RPMI7951 (cell line): ENCODE data around the gene RALGAPA2. TPM values are rescaled to one million over a fixed set of nuclear protein-coding genes. Genes with fewer than 3 reads are reported as not detected.
A peak's percentile ranks its signal among the peaks of the same experiment; 100 is the strongest.

ENCODE experiments used
- DNase-seq: peaks from one replicate; pipeline ENCODE4 v3.0.0-alpha.2; 2012; ENCODE audit warnings: low read depth
- total RNA-seq: library from RNA; depleted of rRNA; stranded (reverse); fragments of >200 nt; shearing (Covaris generic); gene quantifications from 2 replicates; pipeline ENCODE4 v1.2.3, GENCODE V29; 2014; rRNA removed

Gene RALGAPA2
- total RNA-seq, result 7.2 and 9.7 TPM in 2 replicates

DNA sequence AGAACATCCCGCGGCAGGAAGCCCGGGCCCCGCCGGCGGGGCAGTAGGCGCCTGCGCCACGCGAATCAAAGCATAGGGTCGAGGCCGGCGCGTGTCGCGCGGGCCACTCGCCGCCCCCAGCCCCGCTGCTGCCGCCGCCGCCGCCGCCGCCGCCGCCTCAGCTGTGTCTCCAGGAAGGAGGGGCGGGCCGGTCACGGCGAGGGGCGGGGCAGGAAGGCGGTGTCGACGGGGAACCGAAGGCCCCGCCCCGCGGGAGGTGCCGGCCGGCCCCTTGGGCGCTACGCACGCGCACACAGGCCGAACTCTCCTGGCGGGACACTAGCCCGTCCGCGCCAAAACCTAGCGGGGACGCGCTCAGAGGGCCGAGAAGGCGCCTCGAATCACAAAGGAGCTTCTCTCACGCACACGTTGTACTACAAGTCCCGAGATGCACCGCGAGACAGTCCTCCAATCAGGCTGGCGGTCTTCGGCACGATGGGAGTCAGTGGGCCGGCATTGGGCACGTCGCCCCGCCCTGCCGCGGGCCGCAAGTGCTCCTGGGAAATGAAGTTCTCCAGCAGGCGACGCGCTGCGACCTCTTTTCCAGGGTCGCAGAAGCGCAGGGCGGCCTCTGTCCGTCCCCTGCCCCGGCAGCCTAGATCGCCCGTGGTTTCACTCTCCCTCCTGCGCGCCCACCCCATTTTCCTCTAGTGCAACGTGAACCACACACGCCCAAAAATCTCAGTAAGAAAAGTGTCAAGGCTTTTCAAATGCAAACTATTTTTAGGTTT lies at the start of gene RALGAPA2:
RALGAPA2 (minus strand) TSS at position 171 of the 770 bp plus-strand sequence; CDS start at position 7, 164 bp downstream.
- DNase-seq, result peak; percentile 99

DNA sequence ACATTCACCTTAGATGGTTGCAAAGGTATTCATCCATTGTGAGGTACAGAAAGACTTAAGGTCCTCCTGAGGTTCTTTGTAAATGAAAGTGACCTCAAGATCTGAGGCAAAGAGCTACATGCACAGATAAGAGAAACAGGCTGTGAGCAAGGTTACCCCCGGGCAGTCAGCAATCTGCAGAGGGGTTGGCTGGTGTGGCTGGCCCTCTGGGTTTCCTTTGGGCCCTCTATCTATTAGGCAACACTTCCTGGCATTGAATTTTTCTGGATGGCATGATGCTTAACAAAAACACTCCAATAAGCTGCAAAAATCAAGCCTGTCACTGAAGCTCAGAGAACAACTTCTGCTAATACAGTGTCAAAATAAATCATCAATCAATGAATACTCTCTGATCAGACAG lies 48.9 kb upstream of the RALGAPA2 start:
- no peak for DNase-seq

DNA sequence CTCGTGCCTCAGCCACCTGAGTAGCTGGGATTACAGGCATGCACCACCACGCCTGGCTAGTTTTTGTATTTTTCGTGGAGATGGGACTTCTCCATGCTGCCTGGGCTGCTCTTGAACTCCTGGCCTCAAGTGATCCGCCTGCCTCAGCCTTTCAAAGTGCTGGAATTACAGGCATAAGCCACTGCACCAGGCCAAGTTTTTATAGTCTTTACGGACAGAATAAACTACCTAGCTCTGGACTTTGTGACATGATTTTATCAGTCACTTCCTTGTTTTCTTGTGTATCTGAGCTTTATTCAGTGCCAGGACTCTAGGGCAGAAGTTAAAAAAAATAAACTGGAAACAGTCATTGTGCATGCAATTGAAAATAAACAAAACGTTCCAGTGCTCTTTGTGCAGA lies 46.7 kb upstream of the RALGAPA2 start:
- no peak for DNase-seq

DNA sequence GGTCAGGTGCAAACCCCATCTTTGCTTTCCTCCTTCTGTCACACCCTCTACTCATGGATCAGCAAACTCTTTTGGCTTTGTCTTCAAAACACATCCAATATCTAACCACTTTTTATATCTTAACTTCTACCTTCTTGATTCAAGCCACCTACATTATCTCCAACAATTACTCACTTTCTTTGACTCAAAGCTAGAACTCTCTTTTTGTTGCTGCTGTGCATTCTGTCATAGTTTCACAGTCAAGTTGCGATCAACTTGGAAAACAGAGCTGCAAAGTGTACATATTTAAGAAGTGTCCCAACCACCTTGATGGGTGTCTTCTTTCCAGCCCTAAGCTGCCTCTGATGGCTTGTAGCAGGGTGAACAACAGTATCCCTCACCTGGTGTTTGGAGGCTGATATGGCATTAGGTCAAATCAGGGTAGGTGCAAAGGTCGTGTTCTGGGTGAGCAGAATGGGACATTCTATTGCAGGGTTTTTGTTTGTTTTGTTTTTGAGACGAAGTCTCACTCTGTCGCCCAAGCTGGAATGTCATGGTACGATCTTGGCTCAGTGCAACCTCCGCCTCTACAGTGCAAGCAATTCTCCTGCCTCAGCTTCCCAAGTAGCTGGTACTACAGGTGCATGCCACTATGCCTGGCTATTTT lies 43.4 kb upstream of the RALGAPA2 start:
- no peak for DNase-seq

DNA sequence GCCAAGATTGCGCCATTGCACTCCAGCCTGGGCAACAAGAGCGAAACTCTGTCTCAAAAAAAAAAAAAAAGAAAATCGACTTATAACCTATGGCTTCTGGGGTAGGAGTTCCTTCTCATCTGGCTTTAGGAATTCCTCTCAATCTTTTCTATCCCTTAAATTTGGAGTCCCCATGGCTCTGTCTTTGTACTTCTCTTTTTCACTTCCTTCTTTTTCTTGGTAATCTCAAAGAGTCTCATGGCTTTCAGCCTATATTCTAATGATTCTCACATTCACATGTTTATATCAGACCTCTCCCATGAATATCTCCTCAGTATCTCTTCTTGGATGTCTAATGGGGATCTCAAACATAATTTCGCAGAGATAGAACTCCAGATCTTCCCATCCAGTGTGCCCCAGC lies 42.8 kb upstream of the RALGAPA2 start:
- DNase-seq, result no peak

DNA sequence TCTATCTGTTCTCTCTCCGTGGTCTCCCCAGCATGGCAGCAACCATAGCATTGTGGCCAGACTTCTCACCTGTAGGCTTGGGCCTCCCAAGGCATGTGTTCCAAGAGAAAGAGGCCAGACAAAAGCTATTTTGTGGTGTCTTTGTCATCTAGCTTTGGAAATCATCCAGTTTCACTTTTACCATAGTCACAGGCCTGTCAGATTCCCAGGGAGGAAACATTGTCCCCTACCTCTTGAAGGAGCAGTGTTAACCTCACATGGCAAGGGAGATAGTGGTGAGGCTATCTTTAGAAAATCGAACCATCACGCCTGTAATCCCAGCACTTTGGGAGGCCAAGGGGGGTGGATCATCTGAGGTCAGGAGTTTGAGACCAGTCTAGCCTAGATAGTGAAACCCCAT lies 42.3 kb upstream of the RALGAPA2 start:
- DNase-seq, result no peak

DNA sequence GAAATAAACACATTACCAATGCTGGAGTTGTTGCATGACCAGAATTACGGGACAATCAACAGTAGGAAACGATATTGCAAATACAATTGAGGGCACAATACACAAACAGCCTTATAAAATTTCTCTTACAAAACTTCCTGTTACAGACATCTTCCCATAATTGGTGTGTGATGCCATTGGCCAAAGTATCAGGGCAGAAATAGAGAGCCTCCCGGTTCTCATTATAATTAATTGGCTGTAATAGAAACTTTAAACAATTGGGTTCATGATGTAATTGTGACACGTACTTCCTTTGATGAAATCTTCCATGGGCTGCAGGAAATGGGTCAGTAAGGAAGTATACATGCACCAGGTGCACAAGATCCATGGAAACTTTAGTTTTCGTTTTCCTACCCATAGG lies 40.3 kb upstream of the RALGAPA2 start:
- no peak for DNase-seq

DNA sequence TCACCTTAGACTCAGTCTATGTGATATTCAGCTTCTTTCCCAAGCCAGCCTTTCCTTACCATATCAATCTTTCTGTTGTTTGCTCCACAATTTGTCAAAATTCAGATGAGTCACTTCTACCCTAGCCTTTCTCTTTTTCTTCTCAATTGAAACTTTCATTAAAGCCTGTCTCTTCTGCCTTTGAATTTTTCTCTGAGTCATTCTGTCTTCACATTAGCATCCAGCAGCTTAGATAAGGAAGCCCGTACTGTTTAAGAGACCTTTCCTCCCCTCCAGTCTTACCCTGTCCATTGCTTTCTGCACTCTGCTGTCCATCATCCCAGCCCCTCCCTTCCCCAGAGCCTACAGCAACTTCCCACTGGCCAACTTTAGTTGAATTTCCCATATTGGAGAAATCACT lies 34.9 kb upstream of the RALGAPA2 start:
- no peak for DNase-seq

DNA sequence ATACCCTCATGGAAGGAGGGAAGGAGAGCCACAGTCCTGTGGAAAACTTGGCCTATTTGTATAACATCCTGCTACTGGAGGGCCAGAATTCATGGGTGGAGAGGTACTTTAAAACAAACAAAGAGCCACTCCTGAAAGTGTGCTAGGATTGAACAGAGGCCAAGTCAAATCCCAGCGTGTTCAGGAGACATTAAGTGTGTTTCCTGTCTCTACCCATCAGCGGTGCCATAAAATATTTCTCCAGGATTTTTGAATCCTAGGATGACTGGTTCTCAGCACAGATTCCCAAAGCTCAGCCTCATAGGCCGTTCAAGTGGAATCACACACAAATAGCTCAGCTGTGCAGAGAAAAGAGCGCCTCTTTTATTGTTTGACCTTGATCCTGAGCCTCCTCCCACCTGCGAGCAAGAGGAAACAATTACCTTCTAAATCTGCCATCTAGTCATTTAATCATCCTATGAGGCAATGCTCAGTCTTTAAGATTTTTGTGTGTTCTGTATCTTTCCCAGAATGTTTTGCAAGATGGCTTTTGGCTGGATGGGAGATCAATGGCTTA lies 31.8 kb upstream of the RALGAPA2 start:
- DNase-seq, result no peak

DNA sequence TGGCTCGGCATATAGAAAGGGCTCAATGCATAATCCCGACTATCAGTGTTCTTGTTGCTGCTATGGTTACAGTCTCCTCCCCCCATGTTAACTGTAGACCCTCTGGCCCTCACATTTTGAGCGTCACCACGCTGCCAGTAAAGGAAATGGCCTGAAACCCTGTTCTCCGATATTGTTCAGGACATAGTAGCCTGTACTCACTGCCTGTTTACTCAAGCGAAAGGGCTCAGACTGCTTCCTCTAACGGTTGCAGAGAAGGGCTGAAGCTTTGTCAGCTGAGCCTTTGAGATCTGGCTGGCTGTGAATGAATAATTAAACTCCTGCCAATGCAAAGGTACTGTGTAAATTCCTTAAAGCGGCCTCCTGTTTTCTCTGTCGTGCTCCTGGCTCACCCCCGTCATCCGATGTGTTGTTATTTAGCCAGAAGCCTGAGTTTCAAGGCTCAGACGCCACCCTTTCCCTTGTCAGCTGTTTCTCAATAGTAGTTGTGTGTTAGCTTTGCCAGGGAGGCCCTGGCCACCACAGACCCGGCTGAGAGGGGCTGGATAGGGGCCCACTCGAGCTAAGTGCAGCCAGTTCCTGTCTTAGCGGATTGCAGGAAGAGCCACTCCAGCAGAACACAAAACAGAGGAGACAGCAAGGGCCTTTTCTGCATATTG lies 31.2 kb upstream of the RALGAPA2 start:
- DNase-seq, result no peak

DNA sequence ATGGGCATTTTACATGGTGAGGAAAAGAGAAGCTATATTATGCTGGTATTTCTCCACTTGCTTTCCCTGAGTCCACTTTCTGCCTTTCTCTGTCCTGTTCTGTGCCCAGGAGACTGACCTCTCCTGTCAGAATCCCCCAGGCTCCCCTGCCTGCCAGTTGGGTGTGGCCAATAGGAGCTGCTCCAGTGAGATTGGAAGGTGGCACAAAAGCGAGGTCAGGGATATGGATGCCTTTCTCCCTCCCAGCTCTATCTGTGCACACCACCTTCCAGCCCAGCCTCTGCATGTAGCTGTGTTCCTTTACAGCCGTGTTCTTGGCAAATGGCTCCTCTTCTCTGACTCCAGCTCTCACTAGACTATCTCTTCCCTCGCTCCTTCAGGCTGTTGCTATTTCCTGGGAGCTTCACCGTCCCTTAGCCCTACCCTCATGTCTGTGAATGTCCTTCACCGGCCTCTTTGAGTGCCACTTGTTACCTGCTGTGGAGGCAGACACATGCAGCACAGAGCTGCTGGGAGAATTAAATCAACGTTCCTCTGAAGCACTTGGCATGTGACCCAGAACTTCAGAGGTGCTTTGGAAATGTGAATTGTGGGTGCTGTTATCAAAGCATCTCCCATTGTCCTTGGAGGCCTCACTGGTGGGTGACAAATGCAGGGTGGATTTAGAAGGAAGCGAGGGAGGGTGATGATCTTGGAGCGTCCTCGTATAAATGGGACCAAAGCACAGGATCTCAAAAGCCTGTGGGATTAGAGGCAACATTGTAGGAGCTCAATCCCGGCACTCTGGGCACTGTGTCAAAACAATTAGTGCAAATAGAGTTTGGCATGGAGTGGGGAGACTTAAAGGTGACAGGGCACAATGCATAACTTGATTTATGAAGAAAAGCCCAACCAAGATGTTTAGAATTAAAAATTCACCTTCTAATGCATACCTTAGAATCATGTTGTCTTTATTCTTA lies 28.9 kb upstream of the RALGAPA2 start:
- no peak for DNase-seq

DNA sequence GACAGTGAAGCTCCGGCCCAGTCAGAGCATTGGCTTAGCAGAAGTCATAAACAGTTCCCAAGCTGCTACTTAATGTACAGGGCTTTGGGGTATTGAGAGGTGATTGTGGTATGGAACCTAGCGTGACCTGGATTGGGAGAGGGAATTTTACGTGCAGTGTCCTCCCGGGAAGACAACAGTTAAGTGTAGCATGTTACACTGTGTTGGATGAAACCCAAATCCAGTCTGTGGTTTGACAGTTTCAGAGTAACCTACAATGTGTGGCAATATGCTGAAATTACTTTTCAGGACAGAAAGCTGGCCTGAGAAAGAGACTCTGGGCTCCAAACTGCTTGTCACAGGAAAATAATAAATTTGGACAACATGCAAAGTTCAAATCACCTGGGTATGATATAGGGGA lies 28.1 kb upstream of the RALGAPA2 start:
- DNase-seq, result no peak

DNA sequence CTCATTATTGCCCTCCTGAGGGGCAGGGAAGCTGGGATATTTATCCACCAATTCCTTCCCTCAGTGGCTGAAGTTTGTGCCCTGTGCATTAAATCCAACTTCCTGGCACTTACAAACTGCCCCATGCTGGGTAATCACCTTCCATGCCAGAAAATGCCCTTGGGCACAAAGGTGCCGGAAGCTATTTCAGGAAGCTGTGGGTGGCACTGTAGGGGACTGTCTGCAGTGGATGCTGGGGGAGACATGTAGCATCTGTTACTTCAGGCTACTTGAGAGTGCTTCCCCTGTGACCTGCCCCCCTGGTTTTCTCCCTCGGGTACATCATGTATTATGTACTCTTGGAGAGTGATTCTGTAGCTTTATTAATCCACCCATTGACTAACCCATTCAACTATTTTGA lies 24.7 kb upstream of the RALGAPA2 start:
- DNase-seq, result no peak

DNA sequence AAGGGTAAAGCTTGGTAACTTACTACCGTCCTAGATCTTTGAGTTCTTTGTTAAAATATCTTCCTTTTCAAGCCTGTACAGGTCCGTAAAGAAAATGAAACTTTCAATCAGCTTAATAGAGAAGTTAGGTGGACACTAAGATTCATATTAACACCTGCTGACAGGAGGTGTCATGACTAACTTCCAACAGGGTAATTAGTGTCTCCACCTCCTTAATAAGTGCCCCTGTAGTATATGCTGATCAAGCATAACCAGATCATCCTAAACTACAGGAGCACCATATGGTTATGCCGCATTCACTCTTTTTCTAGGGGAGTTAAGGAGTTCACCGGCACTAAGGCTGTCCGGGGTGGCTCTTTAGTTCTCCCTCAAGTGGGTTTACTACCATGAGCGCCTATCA lies 23.9 kb upstream of the RALGAPA2 start:
- no peak for DNase-seq

DNA sequence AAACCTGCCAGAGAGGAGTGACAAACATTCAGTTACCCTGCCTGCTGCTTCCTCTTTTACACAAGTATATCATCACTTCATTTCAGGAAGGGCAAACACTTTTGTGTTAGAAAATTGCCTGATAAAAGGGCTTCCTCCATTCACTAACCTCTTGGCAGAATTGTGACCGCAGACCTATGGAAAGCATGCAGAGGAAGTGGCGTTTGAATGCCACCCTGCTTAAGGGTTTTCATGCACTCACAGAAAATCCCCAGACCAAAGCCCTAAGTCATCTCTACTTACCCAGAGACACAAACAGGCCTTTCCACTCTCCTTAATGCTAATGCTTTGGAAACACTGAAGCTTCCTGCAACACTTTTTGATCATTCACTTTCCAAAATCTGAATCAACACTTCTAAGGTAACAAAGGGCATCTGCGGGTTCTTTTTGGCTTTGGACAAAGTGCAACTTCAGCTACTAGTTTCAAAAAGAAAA lies 22.1 kb upstream of the RALGAPA2 start:
- DNase-seq, result no peak

DNA sequence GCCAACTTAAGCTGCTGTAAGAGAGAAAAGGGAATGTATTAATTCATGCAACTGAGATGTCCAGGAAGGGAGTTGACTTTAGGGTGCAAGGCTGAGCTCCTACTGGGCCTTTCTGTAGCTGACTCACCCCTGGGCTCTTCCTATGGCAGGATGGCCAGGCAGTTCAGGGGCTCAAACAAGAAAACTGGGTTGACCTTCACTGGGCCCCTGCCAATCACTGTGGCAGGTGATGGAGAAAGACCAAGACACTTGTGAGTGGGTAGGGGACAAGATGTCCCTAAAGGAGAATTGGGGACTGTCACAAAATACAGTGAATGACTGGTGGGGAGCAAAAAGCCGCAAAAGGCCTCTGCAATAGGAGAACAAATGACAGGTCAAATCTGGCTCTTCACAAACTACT lies 21.5 kb upstream of the RALGAPA2 start:
- no peak for DNase-seq

DNA sequence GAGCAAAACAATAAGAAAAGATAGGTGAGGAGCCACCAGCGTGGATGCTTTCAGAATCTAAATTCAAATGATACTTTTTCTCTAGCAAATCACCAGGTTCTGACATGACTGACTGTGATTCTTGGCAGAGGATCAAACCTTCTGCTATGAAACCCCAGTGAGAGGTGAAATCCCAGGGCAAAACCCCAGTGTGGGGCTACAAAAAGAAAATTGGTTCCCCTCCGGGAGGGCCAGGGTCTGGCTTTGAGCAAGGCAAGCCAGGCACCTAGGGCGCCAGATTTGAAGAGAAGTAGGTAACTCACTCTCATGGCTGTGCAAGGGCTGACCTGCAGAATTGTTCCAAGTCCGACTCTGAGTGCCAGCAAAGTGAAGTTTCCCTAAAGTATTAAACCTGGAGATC lies 20.2 kb upstream of the RALGAPA2 start:
- no peak for DNase-seq

DNA sequence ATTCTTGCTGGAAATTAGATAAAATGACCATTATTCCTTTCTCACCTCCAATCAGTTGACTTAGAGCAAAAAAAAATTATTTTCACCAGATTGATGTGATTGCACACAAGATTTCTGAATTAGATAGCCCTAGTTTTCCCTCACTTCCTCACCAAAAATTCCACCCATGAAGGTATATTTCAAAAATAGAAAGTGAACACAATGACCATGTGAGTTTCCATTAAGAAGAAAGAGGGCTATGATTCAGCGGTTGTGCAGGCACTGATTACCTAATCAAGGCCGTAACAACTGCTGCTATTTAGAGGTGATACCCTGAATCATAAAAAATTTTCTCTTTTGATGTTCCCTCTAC lies 19.5 kb upstream of the RALGAPA2 start:
- DNase-seq, result peak; percentile 23

DNA sequence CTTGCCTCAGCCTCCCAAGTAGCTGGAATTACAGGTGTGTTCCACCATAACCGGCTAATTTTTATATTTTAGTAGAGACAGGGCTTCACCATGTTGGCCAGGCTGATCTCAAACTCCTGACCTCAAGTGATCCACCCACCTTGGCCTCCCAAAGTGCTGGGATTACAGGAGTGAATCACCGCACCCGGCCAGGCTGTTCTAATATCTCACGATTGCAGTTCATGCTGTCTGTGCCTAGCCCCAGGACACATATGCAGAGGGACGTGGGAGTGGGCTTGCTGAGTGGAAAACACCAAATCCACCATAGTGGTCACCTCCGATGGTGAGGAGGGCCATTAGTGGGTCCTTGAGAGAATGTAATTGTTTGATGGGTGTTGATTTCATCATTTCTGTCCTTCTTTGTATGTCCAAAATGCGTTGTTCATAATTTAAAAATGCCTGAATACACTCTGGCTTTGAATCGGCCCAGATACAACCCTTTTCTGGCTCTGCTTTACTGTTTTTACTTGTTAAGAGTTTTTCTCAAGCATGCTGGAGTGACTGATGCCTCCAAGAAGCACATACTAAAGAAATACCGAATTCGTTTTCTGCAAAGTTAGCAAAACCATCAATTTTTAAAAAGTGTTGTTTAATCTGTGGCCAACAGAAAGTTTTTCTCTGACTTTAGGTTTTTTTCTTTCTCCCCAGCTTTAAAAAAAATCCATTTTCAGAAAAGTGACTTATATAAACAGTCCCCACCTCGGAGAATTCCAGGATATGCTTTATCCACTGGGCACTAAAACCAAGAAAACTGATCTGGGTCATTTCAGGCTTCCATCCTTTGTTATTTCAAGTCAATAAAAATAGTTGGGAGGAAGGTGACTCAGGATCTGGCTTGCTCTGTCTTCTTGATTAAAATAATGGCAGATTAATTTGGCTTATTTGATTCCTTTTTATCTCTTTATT lies 18.8 kb upstream of the RALGAPA2 start:
- no peak for DNase-seq

DNA sequence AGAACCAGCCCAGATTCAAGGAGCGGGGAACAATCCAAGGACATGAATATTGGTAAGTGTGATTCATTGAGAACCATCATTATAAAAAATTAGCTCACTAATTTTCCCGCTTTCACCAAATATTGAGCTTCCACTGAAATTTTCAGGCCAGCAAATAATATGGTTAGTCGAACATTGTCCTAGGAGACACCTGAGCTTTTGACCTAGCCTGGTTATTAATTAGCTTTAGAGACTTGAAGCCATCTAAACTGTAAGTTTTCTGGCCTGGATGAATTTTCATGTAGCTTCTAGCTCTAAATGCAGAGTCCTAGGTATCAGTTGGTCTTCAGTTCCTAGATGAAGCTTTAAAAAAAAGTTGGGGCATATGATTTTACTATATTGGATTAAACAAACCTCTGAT lies 17.1 kb upstream of the RALGAPA2 start:
- no peak for DNase-seq
